ENCODE measurements around the gene HDAC4. TPM values are rescaled to one million over a fixed set of nuclear protein-coding genes. Genes with fewer than 3 reads are reported as not detected.

HDAC4 gene
- total RNA-seq, 4 donors from 2014 or later = 30.2 to 103 (median 51.7) TPM

DNA sequence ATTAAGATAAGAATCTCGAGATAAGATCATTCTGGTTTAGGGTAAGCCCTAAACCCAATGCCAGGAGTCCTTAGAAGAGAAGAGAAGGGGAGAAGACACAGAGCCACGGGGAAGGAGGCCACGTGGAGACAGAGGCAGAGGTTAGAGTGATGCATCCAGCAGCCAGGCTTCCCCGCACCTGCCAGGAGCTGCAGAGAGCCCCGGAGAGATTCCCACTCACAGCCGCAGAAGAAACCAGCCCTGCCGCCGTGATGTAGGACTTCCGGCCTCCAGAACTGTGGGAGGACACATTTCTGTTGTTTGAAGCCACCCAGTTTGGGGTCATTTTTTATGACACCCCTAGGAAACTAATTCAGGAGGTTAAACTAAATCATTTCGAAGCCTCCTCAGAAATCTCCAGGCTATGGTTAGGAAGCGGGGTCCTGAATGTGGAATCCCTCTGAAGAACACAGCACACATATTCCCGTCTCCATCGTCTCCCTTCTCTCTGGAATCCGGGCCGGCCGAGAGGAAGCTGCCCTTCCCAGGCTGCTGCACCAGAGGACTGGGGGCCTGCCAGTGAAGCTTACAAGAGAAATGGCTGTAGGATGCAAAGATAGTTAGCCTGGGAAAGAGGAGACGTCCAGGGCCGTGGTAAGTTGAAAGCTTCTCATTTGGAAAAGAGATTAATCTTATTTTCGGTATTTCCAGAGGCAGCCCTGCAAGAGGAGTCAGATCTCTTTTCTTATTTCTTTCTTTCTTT lies 396.4 kb downstream of the HDAC4 start:
- no peak for ATAC-seq (ENCODE audit: low FRiP score)
- TF ChIP-seq, protein P1, sequence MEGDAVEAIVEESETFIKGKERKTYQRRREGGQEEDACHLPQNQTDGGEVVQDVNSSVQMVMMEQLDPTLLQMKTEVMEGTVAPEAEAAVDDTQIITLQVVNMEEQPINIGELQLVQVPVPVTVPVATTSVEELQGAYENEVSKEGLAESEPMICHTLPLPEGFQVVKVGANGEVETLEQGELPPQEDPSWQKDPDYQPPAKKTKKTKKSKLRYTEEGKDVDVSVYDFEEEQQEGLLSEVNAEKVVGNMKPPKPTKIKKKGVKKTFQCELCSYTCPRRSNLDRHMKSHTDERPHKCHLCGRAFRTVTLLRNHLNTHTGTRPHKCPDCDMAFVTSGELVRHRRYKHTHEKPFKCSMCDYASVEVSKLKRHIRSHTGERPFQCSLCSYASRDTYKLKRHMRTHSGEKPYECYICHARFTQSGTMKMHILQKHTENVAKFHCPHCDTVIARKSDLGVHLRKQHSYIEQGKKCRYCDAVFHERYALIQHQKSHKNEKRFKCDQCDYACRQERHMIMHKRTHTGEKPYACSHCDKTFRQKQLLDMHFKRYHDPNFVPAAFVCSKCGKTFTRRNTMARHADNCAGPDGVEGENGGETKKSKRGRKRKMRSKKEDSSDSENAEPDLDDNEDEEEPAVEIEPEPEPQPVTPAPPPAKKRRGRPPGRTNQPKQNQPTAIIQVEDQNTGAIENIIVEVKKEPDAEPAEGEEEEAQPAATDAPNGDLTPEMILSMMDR (IDR thresholded peaks at IDR 0.05) = no peak
- DNase-seq (ENCODE audit: low spot score) = no peak

DNA sequence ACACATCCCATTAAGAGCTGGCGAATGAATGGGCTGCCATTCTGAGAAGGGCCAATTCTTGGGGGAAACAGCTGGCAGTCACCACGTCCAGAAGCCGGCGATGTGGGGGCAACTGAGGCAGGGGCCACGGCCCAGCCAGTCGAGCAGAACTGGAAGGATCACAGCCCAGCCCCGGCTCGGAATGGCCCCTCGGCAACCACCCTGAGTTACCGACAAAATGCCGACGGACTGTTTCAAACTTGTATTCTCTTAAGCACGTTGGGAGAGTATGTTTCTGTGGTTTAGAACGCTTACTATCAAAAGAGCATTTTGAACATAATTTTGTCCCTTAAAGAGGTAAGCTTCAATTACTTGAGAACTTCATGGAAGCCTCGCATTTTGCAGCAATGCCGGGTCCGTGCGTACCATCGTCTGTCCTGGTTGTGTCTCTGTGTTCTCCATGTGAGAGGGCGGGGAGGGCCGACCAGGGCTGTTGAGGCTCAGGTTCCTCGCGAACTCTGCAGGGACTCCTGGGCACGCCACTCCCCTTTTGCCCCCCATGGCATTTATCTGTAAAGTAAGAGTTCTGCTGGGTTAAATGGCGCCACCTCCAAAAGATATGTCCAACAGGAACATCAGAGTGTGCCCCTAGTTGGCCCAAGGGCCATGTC lies 397.1 kb downstream of the HDAC4 start:
- DNase-seq (ENCODE audit: low spot score) = no peak
- ATAC-seq (ENCODE audit: low FRiP score) = no peak
- TF ChIP-seq, protein P1 (IDR thresholded peaks at IDR 0.05) = no peak

DNA sequence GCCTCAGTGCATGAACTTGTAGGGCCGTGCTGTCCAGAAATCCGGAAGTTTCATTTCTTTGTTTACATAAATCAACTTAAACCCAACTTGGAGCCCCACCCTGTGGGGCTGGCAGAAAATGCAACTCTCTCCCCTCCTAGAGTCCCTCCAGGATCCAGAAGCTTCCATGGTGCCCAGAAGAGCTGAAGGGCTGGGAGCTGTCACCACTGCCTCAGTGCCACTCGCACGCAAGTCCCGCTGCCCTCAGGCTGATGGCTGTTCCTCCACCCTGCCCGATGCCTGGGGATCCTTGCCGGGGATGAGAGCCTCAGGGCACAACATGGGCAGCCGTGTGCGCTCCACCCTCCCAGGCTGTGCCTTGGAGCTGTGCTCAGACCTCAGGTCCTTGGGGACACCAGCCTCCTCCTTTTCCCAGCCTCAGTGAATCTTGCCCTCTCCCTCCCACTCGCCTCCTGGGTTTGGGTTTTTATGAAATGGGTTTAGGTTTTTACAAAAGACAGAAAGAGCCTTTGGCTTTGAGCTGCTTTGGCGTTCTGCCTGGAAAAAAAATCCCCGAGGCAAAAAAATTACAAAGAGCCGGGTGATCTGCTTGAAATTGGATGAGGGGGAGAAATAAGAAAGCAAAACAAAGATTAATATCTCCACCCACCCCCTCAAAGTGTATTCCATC lies 397.7 kb downstream of the HDAC4 start:
- ATAC-seq (ENCODE audit: low FRiP score) (no peak), DNase-seq (ENCODE audit: low spot score) (no peak)
- TF ChIP-seq, protein P1 (IDR thresholded peaks at IDR 0.05) = no peak

DNA sequence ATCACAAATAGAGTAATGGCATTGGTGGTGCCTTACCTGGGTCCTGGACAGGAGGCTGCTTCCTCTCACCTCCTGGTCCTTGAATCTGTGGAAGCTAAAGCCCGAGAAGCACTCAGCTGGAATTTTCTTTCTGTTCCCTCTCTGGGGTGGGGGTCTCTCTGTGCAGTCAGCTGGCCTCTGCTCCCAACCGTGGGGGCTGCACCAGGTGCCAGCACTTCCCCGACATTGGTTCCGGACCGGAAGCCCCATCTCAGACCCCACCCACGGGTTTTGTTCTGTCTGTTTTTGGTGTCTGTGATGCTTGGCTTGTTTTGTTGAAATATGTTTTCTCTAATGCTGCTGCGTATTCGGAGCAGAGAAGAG lies 398.2 kb downstream of the HDAC4 start:
- TF ChIP-seq, protein P1 (IDR thresholded peaks at IDR 0.05) = no peak
- ATAC-seq (ENCODE audit: low FRiP score) (no peak), DNase-seq (ENCODE audit: low spot score) (no peak)

DNA sequence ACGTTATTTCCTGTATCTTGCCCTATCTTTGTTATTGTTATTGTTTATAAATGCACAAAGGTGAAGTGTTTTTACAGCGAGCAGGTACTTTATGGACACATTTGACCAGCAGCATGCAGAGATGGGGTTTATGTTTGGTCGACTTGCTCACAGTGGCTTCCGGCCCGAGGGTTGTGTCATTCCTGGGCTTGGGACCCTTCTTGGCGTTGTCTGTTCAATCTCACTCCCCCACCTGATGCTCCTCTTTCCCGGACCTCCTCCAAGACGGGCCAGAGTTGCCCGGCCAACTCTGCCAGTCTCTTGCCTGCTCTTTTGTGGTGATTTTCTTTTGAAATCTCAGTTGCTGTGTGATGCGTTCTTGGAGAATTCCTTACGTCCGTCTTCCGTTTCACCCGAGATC lies 399.0 kb downstream of the HDAC4 start:
- TF ChIP-seq, protein P1 (IDR thresholded peaks at IDR 0.05) = no peak
- DNase-seq (ENCODE audit: low spot score) (peak; percentile 15), ATAC-seq (ENCODE audit: low FRiP score) (no peak)

DNA sequence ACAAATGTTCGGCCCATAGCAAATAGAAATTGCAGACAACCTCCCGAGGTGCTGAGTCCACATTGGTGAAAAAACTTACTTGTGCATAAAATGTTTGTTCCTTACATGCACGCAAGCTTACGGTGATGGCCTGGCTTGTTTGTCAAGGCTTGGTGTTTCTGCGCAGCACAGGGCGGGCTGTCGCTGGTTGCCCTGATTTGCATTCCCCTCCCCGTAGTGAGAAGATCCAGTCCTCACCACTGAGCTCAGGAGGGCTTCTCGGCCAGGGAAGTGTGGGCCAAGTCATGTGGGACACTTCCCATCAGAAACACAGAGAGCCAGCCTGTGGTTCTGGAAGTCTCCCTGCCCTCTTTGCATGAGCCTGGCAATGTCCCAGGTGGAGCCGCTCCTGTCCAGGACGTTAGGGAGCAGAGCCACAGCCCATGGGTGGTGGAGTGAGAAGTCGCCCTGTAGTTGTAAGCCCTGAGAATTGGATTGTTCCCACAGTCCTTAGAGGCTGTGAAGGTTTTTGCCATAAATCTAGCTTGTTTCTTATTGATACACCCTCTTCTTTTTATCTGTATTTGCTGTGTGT lies 400.2 kb downstream of the HDAC4 start:
- TF ChIP-seq, protein P1 (IDR thresholded peaks at IDR 0.05) = no peak
- DNase-seq (ENCODE audit: low spot score) (peak; percentile 7), ATAC-seq (ENCODE audit: low FRiP score) (no peak)
